CD4-positive, alpha-beta T cell treated with Interleukin-15 for 4 hours (primary cell): ENCODE results near the gene RNF187.
"Not testable (repeated sequence)": the region's sequence is repeated elsewhere in the genome, so short reads cannot be mapped to it uniquely, and the experiment has no call there.

Source experiments
- DNase-seq: peaks from one replicate; pipeline ENCODE4 v3.0.0-alpha.2; 2020; ENCODE audit warnings: low spot score

RNF187 gene

GRCh38 chr1:228460821-228461220, 26.4 kb upstream of the RNF187 start:
- no peak for DNase-seq

GRCh38 chr1:228462560-228462959, 24.6 kb upstream of the RNF187 start:
- no peak for DNase-seq

DNA sequence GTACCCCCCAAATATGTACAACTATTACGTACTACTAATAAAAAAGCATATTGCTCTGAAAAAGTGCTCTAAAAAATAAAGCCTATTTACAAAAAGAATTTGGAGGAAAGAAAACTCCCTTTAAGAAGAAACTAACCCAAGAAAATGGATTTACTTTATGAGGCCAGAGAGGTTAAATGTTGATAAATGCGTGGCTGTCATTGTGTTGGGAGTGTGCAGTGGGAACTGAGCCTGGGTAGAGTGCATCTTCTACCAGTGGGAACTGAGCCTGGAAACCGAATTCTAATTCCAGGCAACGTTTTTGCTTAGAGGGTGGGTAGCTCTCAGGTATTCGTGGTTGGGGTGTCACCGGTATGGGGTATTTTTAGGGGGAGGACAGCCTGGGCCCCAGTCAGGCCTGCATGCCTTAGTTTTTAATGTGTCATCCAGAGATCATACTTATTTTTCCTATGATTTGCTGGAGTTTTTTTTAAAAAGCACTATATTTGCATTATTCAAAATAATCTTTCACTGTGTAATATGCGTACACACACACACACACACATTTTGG, 24.1 kb upstream of the RNF187 start:
- no peak for DNase-seq

DNA sequence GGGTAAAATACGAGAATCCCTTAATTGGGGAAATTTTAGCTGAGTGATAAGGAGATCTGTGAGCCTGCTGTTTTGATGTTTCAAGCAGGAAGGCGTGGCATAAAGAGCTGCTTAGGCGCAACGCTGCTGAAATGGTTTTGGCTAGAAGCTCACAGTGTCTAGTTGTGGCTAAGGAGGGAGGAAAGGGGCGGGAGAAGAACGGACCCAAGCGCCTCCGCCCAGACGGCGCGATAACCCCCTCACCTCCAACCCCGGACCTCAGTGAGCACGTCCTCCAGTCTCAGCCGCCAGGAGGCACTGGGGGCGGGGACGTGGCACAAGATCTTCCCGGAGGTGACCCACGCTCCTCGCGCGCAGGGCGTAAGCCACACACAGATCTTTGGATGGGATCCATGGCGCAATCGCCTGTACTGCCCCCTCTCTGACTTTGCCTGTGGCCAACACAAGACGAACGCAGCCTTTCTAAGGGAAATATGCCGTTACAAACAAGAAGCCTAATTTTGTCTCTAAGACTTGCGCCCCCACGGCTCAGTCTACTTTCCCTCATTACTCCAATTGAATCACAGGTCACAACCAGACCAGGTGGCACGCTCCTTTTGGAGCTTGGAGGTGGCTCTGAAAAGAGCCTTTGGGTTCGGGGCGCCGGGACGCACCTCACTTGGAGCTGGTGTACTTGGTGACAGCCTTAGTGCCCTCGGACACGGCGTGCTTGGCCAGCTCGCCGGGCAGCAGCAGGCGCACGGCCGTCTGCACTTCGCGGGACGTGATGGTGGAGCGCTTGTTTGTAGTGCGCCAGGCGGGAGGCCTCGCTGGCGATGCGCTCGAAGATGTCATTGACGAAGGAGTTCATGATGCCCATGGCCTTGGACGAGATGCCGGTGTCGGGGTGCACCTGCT, 23.4 kb upstream of the RNF187 start:
- DNase-seq: peak; percentile 44

DNA sequence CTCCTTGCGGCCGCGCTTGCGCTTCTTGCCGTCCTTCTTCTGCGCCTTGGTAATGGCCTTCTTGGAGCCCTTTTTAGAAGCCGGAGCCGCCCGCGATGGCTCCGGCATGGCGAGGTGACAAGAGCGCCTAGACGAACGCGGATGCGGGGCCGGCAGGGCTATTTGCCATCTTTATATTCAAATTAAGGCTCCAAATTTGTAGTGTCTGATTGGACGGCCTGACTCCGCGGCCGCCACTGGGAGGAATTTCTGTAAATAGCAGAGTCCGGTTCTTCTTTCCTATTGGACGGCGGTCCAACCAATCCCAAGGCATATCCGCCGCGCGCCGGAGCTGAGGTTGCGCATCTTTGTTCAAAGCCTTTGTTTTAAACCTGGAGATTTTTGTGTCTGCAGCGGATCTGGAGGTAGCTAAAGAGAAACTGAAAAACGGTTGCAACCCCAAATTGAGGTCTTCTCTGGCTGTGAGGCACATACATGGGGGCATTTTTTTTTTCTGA, 22.6 kb upstream of the RNF187 start:
- peak; percentile 92 for DNase-seq

GRCh38 chr1:228465141-228465540, 22.0 kb upstream of the RNF187 start:
- DNase-seq: no peak

- DNase-seq: peak; percentile 36
Observed at GRCh38 chr1:228465571-228466146, 21.5 kb upstream of the RNF187 start.

- not testable (repeated sequence) for DNase-seq
Observed at GRCh38 chr1:228468188-228468587, 19.0 kb upstream of the RNF187 start.

DNA sequence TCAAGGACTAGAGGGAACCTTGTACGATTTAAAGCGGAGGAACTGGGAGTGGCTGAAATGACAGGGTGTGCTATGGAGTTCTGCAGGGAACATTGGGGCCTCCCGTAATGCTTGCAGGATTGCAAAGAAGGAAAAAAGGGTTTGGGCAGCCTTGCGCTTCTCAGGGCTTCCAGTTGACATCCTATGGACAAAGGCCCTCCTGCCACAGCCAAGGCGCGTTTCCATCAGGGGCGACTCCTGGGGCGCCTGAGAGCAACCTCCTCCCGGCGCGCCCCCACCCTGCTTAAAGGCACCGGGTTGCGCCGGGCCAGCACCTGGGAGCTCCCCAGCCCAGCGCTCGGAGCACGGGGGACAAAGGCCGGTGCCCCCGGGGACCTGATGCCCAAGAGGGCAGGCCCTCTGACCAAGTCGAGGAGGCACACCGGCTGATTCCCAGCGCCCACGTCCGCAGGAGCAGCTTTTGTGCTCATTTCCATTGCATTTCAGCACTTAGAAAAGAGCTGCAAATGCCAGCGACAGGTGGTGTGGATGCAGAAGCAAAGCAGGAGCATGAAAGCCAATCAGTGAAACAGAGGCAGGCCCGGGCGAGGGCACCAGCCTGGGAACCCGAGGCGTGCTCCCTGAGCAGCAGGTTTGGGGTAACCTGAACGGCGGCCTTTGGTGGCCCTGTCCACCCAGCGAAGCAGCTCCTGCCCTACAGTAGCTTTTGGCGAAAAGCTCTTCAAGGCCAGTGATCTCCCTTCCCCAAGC, 17.6 kb upstream of the RNF187 start:
- DNase-seq: no peak

DNA sequence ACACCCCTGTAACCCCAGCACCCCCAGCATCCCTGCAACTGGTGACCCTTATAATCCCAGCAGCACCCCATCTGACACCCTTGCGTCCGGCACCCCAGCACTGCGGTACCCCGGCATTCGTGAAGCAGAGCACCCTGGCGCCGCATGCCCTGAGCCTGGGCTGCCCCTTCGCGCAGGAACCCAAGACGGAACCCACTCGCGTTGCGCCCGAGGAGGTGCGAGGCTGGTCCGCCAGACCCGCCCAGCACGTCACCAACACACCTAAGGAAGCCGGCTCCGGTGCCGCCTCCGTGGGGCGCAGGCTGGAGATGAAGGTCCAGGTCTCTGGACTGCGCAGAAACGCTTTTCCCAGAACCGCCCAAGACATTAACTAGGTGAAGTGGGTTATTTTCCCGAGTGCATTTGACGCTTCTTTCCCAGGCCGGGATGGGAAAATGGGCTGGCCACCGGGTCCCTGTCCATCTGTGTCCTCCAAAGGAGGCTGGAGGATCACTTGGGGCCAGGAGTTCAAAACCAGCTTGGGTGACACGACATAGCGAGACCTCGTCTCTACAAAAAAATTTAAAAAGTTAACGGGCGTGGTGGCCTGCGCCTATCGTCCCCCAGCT, 15.9 kb upstream of the RNF187 start:
- no peak for DNase-seq

- DNase-seq: peak; percentile 44
Observed at GRCh38 chr1:228471762-228472398, 15.3 kb upstream of the RNF187 start.

- no peak for DNase-seq
Observed at GRCh38 chr1:228472655-228473054, 14.5 kb upstream of the RNF187 start.

- DNase-seq: no peak
Observed at GRCh38 chr1:228474507-228474906, 12.7 kb upstream of the RNF187 start.

DNA sequence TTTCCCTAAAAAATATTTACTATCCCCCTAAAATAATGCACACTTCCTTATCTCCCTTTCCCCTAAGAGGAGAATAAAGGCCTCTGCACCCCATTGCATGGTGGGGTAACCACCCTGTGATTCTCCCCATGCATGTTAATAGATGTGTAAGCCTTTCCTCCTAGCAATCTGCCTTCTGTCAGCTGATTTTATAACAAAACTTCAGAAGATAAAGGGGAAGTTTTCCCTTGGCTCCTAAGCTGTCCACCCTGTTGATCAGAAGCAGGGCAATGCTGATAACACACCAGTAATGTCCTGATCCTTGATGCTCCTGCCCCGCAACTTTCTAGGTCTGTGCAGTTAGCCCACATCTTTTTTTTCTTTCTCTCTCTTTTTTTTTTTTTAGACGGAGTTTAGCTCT, 11.4 kb upstream of the RNF187 start:
- DNase-seq: no peak

DNA sequence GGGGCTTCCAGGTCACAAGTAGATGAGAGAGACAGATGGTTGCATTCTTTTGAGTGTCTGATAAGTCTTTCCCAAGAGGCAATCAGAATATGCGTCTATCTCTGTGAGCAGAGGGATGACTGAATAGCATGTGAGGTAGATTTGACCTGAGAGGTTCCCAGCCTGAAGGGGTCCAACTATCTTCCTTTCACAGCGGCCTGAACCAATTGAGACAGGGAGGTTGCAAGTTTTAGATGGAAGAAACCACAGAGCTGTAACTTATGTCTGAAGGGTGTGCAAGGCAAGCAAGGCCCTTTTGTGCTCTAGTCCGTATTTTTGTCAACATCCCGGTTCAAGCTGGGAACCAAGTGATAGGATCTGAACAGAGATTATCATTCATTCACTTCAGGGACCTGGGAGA, 9.9 kb upstream of the RNF187 start:
- DNase-seq: no peak

DNA sequence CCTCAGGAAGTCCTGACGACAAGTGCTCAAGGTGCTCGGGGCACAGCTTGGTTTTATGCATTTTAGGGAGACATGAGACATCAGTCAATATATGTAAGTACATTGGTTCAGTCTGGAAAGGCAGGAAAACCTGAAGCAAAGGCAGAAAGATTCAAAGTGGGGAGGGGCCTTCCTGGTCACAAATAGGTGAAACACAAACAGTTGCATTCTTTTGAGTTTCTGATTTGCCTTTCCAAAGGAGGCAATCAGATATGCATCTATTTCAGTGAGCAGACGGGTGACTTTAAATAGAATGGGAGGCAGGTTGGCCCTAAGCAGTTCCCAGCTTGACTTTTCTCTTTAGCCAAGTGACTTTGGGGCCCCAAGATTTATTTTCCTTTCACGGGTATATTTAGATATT, 8.9 kb upstream of the RNF187 start:
- DNase-seq: no peak

DNA sequence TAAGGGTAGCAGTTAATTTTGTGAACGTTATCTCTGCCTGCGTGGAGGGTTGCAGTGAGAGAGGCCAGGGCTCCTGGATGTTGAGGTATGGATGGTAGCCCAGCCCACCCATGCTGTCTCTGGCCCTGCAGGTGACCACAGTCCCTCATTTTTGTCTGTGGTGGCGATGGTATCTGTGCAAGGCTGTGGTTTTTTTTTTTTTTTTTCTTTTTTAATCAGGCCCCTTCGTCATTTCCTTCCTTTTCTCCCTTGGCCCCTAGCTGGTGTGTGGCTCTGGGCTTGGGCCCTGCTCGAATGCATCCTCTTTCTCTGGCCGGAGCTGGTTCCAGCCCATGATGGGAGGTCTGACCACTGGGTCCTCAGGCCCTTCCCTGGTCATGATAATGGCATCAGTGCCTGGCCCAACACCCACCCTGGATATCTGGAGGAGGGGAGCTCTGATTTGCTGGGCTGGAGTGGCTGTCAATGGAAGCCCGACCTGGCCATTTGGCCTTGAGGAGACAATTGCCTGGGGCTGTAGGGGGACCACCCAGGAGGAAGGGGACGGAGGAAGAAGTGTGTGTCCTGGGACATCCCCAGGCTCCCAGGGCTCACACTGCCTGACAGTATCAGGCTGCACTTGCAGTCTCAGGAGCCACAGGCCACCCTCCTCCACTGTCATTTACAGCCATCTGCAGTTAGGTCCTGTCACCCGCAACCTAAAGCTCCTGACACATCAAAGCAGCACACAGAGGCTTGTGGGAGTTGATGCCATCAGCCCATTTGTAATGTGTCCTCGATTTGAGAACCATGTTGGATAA, 8.1 kb upstream of the RNF187 start:
- DNase-seq: no peak

DNA sequence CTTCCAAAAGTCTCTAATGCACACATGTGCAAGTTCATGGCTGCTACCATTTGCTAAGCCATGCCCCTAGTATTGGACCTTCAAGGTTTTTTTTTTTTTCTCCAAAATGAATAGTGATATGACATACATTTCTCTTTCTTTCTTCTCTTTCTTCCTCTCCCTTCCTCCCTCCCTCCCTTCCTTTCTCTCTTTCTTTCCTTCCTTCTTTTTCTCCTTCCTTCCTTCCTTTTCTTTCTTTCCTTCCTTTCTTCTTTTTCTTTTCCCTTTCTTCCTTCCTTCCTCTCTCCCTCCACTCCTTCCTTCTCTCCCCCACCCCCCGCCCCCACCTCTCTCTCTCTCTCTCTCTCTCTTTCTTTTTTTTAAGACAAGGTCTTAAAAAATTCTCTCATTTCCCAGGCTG, 3.4 kb upstream of the RNF187 start:
- DNase-seq: no peak

DNA sequence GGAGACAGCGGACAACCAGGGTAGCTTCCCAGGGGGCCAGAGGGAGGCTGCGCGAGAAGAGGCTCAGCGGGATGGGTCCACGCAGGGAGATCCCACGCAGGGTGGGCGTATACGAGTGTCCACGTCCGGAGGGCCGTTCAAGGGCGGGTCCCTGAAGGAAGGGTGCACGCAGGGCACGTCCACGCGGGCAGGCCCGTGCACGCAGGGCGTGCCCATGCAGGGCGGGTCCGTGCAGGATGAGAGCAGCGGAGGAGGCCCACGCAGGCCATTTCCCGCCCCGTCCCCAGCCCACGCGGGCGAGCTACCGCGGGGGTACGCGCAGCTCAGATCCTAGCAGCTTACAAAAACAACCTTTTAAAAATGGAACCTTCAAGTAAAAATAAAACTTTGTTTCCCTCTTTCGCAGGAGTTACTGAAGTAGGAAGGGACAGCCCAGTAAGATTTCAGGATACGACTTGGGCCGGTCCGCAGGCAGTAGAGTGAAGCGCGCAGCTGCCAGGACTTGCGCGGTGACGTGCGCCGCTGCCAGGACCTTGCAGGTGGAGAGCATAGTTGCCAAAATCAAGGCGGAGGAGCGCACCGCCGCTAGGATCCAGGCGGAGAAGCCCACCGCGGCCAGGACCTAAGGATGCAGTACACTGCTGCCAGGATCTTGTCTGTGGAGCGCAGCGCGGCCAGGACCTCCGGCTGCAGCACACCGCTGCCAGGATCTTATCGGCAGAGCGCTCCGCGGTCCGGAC, 416 bp upstream of the RNF187 start:
- DNase-seq: peak; percentile 71
